ENCODE measurements around the gene SLC28A2.
A peak's percentile ranks its signal among the peaks of the same experiment; 100 is the strongest.
"Not testable (repeated sequence)": the region's sequence is repeated elsewhere in the genome, so short reads cannot be mapped to it uniquely, and the experiment has no call there.

Gene SLC28A2

DNA sequence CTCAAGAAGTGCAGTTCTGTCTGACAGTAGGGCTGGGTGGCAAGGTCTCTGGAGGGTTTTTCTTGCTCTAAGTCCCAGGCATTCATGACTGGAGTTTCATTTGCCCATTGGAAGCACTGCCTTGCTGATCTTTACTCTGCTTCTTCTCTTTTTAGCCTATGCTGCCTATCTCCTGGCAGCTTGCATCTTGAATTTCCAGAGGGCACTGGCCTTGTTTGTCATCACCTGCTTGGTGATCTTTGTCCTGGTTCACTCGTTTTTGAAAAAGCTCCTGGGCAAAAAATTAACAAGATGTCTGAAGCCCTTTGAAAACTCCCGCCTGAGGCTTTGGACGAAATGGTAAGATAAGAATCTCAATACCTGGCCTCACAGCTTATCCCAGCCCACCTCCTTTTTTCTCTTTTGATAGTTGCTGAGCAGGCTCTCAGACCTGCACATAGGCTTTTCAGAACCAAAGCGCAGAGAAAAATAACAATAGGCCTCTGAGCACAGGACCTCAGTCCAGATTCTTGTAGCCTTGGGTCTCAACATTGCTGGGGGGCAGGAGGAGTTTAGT is 10.9 kb downstream of the SLC28A2 start:
- DNase-seq: no peak

DNA sequence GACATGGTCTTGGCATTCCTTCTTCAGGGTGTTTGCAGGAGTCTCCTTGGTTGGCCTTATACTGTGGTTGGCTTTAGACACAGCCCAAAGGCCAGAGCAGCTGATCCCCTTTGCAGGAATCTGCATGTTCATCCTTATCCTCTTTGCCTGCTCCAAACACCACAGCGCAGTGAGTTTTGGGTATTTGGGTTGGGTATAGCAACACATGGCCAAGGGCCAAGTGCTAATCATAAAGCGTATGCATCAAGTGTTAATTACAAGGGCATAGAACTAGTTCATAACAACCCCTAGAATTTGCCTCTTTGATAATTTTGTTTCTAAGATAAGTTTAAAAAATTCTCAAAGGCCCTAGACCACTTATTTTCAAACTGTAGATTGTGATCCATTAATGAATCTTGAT is 11.8 kb downstream of the SLC28A2 start:
- DNase-seq: no peak

DNA sequence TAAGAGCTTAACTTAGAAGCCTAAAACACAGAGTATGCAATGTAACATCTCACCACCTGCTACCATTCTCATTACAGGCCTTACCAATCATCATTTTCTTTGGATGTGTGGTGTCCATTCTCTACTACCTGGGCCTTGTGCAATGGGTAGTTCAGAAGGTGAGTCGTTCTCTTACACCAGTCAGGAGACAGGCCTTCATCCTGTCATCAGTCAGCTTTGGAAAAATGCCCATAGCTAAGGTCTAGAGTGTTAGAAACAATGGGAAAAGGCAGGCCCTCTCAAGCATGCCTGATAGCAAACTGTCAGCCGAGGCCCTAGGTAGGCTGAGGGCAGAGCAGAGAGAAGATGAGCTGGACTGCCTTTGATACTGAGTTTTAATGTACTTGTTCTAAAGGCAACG is 13.5 kb downstream of the SLC28A2 start:
- DNase-seq: no peak

DNA sequence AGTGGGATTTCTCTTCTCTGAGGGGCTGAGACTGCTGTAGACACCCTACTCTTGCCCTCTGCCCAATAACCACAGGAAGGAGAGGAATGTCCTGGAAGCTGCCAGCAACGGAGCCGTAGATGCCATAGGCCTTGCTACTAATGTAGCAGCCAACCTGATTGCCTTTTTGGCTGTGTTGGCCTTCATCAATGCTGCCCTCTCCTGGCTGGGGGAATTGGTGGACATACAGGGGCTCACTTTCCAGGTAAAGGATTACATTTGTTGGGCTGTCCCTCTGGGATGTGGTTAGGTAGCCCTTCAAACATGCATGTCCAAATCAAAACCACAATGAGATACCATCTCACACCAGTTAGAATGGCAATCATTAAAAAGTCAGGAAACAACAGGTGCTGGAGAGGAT is 16.1 kb downstream of the SLC28A2 start:
- no peak for DNase-seq

DNA sequence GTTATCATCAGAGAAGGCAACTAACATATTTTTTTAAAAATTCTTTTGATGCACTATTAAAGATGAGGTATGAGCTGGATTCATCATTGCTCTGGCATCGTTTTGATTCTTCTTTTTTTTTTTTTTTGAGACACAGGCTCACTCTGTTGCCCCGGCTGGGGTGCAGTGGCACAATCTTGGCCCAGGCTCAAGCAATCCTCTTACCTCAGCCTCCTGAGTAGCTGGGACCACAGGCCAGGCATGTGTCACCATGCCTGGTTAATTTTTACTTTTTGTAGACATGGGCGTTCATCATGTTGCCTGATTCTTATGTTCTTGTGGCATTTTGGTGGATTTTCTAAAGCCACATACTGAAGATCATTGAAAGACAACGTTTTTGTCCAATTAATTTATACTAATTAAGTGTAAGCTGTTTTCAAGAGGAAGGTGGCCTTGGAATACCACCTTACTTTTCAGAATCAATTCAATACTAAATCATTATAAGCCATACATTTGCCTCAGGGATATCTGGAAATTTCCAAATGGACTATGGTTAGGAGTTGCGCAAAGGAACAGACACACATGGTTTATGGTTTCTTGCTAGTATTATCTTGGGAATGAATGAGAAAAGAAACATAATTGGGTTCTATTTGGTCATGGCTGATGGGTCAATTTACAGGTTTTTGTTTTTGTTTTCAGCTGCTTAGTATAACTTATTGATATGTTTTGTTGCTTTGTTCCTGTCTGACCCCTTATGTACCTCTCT is 22.8 kb downstream of the SLC28A2 start:
- DNase-seq: no peak

DNA sequence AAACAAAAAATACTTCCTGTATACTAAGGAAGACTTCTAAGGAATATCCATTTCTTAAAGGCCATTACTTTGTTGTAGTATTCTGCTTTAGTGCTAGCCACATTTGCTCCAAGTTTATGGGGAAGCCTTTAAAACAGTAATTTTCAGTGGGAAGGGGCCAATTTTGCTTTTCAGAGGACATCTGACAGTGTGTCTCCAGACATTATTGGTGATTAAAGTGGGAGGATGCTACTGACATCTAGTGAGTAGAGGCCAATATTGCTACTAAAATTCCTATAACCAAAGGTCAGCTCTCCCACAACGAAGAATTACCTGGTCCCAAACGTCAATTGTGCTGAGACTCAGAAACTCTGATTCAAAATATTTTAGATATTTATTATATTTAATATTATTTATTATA is 24.8 kb downstream of the SLC28A2 start:
- DNase-seq: no peak

DNA sequence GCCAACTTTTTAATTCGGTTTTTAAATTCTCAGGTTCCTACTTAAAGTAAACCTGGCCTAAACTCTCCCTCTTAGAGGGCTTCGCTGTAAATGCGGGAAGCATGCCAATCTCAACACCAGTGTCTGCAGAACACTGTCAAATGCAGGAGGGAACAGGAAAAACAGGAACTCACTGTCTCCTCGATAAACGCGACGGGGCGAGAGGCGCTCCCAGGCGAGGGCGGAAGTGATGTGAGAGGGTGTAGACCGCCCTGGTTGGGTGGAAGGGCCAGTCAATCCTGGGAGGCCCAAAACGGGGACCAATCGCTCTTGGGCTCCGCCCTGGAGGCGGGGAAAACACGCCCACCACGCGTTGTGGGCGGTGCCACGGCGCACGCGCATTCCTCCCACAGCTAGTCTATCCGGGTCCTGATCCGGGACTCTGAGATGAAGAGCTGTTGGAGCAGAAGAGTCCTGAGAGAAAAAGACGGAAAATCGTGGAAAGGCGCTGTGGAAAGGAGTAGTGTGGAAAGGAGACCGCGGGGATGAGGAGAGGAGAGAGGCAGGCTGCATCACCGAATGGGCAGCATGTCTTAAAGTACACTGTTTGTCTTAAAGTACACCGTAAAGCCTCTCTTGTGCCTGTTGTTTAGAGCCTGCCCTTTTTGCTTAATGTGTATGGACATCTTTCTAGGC is 27.1 kb downstream of the SLC28A2 start:
- DNase-seq: peak; percentile 95

DNA sequence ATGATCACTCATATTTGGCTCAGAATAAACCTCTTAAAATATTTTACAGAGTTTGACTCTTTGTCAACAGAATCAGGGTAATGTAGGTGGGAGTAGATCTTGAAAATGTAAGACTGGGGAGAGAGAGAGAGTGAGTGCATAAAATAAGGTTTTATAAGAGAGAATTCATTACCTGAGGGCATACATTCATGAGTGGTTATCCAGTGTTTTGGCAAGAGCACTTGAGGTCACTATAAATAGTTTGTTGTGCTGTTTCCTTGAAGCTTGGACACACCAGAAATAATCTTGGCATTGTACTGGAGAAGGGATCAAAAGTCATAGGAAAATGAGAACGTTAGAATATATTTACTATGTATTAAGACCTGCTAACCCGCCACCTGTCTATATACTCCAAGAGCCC is 33.4 kb downstream of the SLC28A2 start:
- no peak for DNase-seq

DNA sequence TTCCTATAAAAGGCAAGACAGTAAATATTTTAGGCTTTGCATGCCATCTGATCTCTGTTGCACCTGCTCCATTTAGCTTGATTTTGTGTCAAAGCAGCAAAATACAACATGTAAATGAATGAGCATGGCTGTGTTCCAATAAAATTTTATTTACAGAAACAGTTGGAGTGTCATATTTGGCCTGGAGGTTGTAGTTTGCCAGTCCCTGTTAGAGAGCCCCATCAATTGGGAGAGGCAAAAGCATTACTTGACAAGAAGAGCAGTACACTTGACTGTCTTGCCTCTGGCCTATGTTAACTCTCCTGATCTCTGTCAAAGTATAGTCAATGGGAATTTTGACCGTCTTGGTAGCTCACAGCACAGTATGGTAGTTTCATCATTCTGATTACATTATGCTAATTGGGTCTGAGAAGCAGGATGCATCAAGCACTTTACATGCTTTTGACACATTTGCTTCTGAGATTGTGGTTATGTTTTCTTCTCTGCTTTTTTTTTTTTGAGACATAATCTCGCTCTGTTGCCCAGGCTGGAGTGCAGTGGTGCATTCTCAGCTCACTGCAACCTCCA is 35.4 kb downstream of the SLC28A2 start:
- no peak for DNase-seq

DNA sequence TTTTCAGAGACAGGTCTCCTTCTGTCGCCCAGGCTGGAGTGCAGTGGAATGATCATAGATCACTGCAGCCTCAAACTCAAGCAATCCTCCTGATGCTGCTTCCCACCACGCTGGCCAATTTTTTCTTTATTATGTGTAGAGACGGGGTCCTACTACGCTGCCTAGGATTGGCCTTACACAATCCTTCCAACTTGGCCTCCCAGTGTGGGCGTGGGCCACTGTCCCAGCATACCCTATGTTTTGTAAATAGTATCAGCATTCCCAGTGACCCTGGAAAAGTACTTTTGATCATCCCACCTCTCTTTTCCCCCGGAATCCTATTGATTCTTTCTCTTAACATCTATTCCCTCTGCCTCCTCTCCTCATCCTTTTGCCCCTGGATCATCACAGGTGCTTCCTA is 36.9 kb downstream of the SLC28A2 start:
- no peak for DNase-seq

DNA sequence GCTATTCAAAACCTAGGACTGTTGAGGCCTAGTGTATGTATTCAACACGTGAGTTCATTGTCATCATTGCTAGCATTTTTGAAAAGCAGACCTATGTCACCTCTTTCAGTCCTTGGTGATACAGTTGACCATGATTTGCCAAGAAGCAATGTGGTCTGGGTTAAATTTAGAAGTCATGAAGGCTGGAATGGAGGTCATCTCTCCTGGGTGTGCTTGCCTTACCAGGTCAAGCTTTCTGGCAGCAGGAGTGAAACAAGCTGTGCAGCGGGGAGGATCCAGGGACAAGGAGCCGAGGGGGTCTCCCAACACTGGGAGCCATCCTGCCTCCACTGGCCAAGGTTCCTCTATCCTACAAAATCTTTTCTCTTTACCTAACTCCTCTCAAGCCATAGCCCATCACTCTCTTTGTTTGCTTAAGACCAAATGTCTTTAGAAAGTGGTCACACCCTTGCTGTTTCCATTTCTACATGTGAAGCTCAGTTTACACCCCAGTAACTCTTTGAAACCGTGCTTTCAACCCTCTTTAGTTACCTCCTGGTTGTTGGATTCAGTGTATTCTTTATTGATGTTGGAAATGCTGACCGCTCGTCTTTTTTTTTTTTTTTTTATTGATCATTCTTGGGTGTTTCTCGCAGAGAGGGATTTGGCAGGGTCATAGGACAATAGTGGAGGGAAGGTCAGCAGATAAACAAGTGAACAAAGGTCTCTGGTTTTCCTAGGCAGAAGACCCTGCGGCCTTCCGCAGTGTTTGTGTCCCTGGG is 40.0 kb downstream of the SLC28A2 start:
- no peak for DNase-seq

DNA sequence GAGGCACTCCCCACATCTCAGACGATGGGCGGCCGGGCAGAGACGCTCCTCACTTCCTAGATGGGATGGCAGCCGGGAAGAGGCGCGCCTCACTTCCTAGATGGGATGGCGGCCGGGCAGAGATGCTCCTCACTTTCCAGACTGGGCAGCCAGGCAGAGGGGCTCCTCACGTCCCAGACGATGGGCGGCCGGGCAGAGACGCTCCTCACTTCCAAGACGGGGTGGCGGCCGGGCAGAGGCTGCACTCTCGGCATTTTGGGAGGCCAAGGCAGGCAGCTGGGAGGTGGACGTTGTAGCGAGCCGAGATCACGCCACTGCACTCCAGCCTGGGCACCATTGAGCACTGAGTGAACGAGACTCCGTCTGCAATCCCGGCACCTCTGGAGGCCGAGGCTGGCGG is 41.3 kb downstream of the SLC28A2 start:
- DNase-seq: not testable (repeated sequence)

DNA sequence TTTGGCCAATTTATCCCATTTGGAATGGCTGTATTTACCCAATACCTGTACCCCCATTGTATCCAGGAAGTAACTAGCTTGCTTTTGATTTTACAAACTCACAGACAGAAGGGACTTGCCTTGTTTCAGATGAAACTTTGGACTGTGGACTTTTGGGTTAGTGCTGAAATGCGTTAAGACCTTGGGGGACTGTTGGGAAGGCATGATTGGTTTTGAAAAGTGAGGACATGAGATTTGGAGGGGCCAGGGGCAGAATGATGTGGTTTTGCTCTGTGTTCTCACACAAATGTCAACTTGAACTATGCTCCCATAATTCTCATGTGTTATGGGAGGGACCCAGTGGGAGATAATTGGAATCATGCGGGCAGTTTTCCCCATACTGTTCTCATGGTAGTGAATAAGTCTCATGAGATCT is 46.9 kb downstream of the SLC28A2 start:
- not testable (repeated sequence) for DNase-seq

DNA sequence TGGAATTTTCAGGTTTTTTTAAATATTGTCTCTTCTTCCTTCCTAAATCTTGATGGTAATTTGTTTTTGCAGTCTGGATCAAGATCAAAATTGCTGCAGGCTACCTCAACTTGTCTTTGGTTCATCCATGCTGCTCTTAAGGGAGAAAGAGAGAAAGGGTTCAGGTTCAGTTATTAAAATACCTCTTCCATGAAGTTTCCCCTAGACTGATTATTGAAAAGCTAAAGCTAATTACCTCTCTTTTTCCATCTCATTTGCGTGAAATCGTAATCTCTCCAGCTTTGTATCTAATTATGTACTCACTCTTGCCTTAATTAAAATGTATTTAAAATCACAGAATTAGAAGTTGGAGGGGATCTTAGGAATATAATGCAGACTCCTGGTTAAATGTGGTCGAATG is 52.7 kb downstream of the SLC28A2 start:
- no peak for DNase-seq

DNA sequence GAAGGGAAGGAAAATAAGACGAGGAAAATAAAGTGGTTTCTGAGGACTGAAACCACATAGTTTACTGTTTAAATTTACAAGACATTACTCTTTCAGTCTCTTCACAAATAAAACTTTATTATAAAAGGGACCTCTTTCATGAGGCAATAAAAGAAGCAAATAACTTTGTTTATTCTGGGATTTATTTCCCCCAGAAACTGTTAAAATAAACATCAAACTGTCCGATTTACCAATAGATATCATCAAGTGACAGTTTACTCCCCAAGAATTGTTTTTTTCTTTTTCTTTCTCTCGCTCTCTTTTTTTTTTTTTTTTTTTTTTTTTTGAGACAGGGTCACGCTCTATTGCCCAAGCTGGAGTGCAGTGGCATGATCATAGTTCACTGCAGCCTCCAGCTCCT is 54.1 kb downstream of the SLC28A2 start:
- DNase-seq: no peak

DNA sequence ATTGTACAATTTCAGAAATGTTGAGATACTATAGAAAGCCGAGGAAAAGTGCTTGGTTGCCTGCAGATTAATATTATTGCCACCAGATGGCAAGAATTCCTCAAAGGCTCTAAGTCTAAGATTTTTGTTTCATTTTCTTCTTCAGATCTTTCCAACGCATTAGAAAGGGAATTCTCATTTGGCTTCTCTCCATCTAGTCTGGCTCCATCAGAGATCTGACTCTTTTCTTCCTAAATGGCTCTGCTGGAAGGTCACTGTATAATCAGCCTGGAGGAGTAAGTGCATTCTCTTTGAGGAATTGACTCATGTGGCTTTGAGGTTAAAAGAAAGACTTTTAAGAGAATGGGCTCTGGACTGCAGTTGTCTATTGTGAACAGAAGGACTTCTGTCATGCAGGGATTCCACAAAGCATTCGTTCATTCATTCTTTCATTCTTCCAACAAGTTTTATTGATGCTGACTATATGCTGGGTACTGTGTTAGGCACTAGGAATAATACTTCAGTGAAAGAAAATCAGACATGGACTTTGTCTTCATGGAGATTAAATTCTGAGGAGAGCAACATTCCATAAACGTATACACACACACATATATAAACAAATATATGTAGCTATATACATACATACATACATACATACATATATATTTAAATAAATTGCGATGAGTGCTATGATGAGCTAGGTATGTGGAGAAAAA is 55.3 kb downstream of the SLC28A2 start:
- DNase-seq: no peak

DNA sequence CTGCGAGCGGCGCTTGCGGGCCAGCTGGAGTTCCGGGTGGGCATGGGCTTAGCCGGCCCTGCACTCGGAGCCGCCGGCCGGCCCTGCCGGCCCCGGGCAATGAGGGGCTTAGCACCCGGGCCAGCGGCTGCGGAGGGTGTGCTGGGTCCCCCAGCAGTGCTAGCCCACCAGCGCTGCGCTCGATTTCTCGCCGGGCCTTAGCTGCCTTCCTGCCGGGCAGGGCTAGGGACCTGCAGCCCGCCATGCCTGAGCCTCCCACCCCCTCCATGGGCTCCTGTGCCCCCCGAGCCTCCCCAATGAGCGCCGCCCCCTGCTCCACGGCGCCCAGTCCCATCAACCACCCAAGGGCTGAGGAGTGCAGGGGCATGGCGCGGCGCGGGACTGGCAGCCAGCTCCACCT is 62.1 kb downstream of the SLC28A2 start:
- not testable (repeated sequence) for DNase-seq

DNA sequence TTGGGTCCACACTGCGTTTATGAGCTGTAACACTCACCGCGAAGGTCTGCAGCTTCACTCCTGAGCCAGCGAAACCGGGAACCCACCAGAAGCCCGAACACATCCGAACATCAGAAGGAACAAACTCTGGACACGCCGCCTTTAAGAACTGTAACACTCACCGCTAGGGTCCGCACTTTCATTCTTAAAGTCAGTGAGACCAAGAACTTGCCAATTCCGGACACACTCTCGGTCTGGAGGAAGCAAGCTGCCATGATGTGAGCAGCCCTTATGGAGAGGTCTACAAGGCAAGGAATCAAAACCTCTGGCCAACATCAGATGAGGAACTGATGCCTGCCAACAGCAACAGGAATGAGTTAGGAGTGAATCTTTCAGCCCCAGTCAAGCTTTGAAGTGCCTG is 62.9 kb downstream of the SLC28A2 start:
- DNase-seq: no peak

DNA sequence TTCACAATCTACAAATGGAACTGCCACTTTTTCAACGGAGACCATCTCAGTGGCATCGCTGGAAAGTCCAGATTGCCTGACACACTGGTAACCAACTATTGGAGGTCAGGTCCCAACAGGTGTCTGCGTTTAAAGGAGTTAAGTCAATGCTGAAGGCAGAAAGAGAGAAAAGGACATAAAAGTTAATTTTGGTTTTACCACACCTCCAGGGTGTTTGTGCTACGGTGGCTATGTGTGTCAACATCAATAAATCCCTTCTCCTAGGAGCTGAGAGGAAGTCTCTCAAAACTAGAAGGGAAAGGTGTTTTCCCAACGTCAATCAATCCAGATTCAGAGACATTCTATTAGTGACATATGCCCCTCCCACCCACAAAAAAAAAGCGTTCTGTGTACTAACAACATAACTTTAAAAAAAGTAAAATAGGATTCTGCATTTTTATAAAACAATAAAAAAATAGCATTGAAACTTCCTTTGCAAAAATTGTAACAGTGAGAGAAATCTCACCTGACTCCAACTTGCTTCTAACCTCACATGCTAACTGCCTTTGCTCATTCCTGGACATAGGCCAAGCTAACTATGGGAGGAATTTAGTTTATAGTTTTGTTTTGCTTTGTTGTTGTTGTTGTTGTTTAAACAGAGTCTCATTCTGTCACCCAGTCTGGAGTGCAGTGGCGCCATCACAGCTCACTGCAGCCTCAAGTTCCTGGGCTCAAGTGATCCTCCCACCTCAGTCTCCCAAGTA is 67.6 kb downstream of the SLC28A2 start:
- DNase-seq: no peak

DNA sequence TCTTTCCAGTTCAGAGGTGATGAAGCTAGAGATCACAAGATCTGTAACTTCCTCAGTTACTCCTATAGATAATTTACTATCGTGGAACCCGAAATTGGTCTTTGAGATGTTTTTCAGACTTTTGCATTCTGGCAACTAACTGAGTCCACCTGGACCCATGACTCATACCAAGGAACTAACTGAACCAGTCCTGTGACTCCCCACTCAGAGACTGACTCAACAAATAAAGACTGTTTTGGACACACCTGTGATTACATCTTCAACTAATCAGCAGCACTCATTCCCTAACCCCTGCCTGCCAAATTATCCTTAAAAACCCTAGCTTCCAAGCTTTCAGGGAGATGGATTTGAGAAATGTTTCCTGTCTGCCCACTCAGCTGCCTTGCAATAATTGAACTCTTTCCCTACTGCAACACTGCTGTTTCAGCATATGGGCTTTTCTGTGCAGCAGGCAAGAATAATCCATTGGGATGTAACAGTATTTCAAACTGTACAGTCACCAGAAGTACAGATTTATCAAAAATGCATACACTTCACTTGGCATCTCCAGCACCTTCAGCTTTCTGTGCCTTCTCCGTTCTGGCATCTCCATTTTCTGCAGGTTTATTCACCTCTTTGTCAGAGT is 68.7 kb downstream of the SLC28A2 start:
- no peak for DNase-seq

DNA sequence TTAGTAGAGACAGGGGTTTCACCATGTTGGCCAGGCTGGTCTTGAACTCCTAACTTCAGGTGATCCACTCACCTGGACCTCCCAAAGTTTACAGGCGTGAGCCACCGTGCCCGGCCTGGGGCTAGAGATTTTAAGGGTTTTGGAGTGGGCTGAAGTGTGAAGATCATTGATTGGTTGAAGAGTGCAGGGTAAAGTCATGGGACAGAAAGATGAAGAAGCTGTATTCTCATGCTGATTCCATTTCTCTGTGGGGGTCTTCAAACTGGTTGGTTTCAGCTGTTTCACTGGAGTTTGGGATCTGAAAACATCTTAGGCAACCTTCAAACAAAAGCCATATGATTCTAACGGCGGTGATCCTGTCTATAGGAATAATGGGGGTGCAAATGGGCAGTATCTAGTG is 74.2 kb downstream of the SLC28A2 start:
- DNase-seq: no peak

DNA sequence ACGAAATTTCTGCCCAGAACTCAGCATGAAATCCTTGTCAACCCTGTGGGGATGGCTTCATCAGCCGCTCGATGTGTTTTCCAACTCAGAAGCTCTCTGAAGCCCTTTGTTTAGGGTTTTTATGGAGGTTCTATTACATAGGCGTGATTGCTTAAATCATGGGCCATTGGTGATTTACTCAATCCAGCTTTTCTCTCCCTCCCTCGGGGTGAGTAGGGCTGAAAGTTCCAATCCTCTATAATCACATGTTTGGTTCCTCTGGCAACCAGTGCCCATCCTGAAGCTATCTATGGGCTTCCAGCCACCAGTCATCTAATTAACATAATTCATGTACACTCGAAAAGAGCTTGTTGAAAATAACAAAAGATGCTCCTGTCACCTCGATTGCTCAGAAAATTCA is 74.7 kb downstream of the SLC28A2 start:
- DNase-seq: no peak

Measured in stimulated activated CD4-positive, alpha-beta T cell treated with anti-CD3 and anti-CD28 coated beads, Interleukin-12 subunit alpha, Interleukin-12 subunit beta, amount 100 ng/mL, for 4 hours (primary cell).